SK-N-MC (cell line): Measurements from ENCODE around the gene PSME4.

Experiments
- DNase-seq: peaks from one replicate; pipeline ENCODE4 v3.0.0-alpha.2; 2011; ENCODE audit warnings: low read depth, low spot score
- H3K27ac ChIP-seq: fragments of 200-600 bp; sonication (generic); 2 replicates; pipeline ENCODE4 v1.5.1; 2016; ENCODE audit warnings: mixed run types
- H3K36me3 ChIP-seq: fragments of 200-600 bp; sonication (generic); 2 replicates; pipeline ENCODE4 v1.6.1; 2017; ENCODE audit warnings: antibody characterized with exemption, low read length, mixed read lengths; ENCODE audit not compliant: insufficient read depth
- H3K4me3 ChIP-seq: fragments of 200-600 bp; sonication (generic); 2 replicates; pipeline ENCODE4 v1.5.1; 2016
- H3K9ac ChIP-seq: fragments of 200-600 bp; sonication (generic); 2 replicates; pipeline ENCODE4 v1.8.0; 2017; ENCODE audit warnings: mixed run types, mixed read lengths; ENCODE audit not compliant: insufficient read length
- H3K9me3 ChIP-seq: fragments of 200-600 bp; sonication (generic); 2 replicates; pipeline ENCODE4 v1.6.1; 2017; ENCODE audit warnings: low read depth, mild to moderate bottlenecking, antibody characterized with exemption, low read length, moderate library complexity, mixed read lengths
- EZH2 ChIP-seq: fragments of 200-600 bp; sonication (generic); IDR thresholded peaks from one replicate; pipeline ENCODE4 v1.6.1; 2017; ENCODE audit warnings: antibody characterized with exemption
- FOXP2 ChIP-seq: optimal IDR thresholded peaks from 2 replicates; pipeline ENCODE3; 2011; ENCODE audit warnings: mild to moderate bottlenecking, moderate library complexity; ENCODE audit not compliant: insufficient read depth; ENCODE audit errors: extremely low read length, control extremely low read depth
- POLR2AphosphoS5 ChIP-seq: IDR thresholded peaks from 2 replicates; pipeline ENCODE4 v1.6.1; 2012; ENCODE audit warnings: mild to moderate bottlenecking, low read depth, low read length, borderline replicate concordance

Gene PSME4

DNA sequence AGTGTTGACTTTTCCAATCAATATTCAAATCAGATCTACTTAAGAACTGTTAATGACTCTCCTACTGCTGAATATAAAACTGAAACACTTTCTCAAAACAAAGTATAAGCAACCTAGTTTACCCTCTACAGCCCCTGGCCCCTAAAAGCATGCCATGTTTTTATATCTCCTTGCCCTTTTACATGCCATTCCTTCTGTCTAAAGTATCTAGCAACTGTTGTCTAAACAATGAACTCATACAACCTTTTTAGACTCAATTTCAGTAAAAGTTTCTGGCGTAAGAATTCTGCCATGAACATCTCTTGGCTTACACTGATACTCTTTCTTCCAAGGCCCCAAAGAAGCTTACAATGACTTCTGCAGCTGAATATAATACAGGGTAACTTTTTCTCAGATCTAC, 63.2 kb downstream of the PSME4 start:
- Histone ChIP-seq H3K9ac (no peak overlapping the region), H3K36me3 (peaks cover 67% of the 10 kb centered on the region), H3K4me3 (no peak overlapping the region), H3K9me3 (no peaks in the 10 kb centered on the region), H3K27ac (no peak overlapping the region)
- TF ChIP-seq FOXP2, result no peak
- no peak for TF ChIP-seq EZH2
- TF ChIP-seq POLR2AphosphoS5, result no peak
- no peak for DNase-seq

GRCh38 chr2:53905396-53905795, 65.4 kb downstream of the PSME4 start:
- H3K27ac ChIP-seq, result no peak overlapping the region
- no peak overlapping the region for H3K9ac ChIP-seq
- peaks cover 82% of the 10 kb centered on the region for H3K36me3 ChIP-seq
- DNase-seq, result no peak
- TF ChIP-seq POLR2AphosphoS5 (no peak), FOXP2 (no peak), EZH2 (no peak)
- H3K4me3 ChIP-seq, result no peak overlapping the region
- H3K9me3 ChIP-seq, result no peaks in the 10 kb centered on the region

- Histone ChIP-seq H3K9me3 (no peaks in the 10 kb centered on the region), H3K27ac (no peak overlapping the region), H3K4me3 (no peak overlapping the region), H3K36me3 (peaks cover 81% of the 10 kb centered on the region), H3K9ac (no peak overlapping the region)
- TF ChIP-seq FOXP2, result no peak
- no peak for TF ChIP-seq POLR2AphosphoS5
- TF ChIP-seq EZH2, result no peak
- DNase-seq, result no peak
Observed at GRCh38 chr2:53903011-53903410, 67.8 kb downstream of the PSME4 start.

DNA sequence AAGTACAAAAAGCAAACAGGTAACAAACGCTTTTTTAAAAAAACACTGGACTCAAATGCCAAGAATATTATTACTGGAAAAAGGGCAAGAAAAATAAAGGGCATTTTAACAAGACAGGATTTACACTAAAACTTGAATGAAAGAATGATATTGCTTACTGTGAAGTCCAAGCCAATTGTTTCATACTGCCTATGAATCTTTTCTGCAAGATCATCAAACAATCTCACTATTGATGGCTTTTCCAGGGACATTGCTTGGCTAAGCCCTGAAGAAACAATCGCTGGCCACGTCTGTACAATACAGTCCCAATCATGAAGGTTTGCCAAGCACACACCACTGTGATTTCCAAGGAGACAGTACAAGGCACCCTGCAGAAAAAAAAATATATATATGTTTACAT, 69.6 kb downstream of the PSME4 start:
- peaks cover 80% of the 10 kb centered on the region for H3K36me3 ChIP-seq
- TF ChIP-seq POLR2AphosphoS5, result no peak
- no peak for DNase-seq

GRCh38 chr2:53896864-53897263, 73.9 kb downstream of the PSME4 start:
- DNase-seq, result no peak
- Histone ChIP-seq H3K4me3 (no peak overlapping the region), H3K27ac (no peak overlapping the region), H3K36me3 (peaks cover 81% of the 10 kb centered on the region), H3K9ac (no peak overlapping the region), H3K9me3 (no peaks in the 10 kb centered on the region)
- TF ChIP-seq FOXP2 (no peak), EZH2 (no peak), POLR2AphosphoS5 (no peak)

More for the DNA sequence above, 69.6 kb downstream of the PSME4 start:
- Histone ChIP-seq H3K9ac (no peak overlapping the region), H3K27ac (no peak overlapping the region), H3K4me3 (no peak overlapping the region), H3K9me3 (no peaks in the 10 kb centered on the region)

- no peak for DNase-seq
- Histone ChIP-seq H3K9me3 (no peaks in the 10 kb centered on the region), H3K9ac (no peak overlapping the region), H3K4me3 (no peak overlapping the region), H3K27ac (no peak overlapping the region), H3K36me3 (peaks cover 81% of the 10 kb centered on the region)
- TF ChIP-seq FOXP2, result no peak
- no peak for TF ChIP-seq EZH2
- TF ChIP-seq POLR2AphosphoS5, result no peak
Observed at GRCh38 chr2:53886406-53887280, 84.2 kb downstream of the PSME4 start.

GRCh38 chr2:53884883-53885282, 85.9 kb downstream of the PSME4 start:
- H3K4me3 ChIP-seq, result no peak overlapping the region
- TF ChIP-seq FOXP2, result no peak
- TF ChIP-seq EZH2, result no peak
- TF ChIP-seq POLR2AphosphoS5, result no peak
- peaks cover 82% of the 10 kb centered on the region for H3K36me3 ChIP-seq
- no peak overlapping the region for H3K9ac ChIP-seq
- DNase-seq, result no peak
- no peak overlapping the region for H3K27ac ChIP-seq
- no peaks in the 10 kb centered on the region for H3K9me3 ChIP-seq

GRCh38 chr2:53881986-53882385, 88.8 kb downstream of the PSME4 start:
- Histone ChIP-seq H3K36me3 (peaks cover 56% of the 10 kb centered on the region), H3K9ac (no peak overlapping the region), H3K9me3 (no peaks in the 10 kb centered on the region), H3K27ac (no peak overlapping the region), H3K4me3 (no peak overlapping the region)
- no peak for DNase-seq
- no peak for TF ChIP-seq POLR2AphosphoS5
- no peak for TF ChIP-seq FOXP2
- no peak for TF ChIP-seq EZH2
